Activated T-helper 2 cell treated with anti-CD3 and anti-CD28 coated beads, Interferon-gamma antibody, Interleukin-2, Interleukin-4, amounts not matched to agents 10 μg/mL and 5 μg/mL and 100 μg/mL, durations not matched to agents 14 hours and 24 hours and 36 hours (primary cell): ENCODE measurements around the gene TNFSF11. TPM values are rescaled to one million over a fixed set of nuclear protein-coding genes. Genes with fewer than 3 reads are reported as not detected.

Experiments
- DNase-seq: peaks from one replicate; pipeline ENCODE4 v3.0.0; 2021; ENCODE audit warnings: low spot score
- H3K27ac Mint-ChIP-seq: one replicate; pipeline ENCODE4 v1.8.0; 2021; ENCODE audit warnings: mixed read lengths
- H3K27me3 Mint-ChIP-seq: one replicate; pipeline ENCODE4 v1.8.0; 2021; ENCODE audit warnings: low read depth, mixed read lengths
- H3K36me3 Mint-ChIP-seq: one replicate; pipeline ENCODE4 v1.8.0; 2021; ENCODE audit warnings: low read depth, mixed read lengths
- H3K4me1 Mint-ChIP-seq: one replicate; pipeline ENCODE4 v1.8.0; 2021; ENCODE audit warnings: low read depth, mixed read lengths
- H3K4me3 Mint-ChIP-seq: one replicate; pipeline ENCODE4 v1.8.0; 2021; ENCODE audit warnings: low read depth, mild to moderate bottlenecking, moderate library complexity, mixed read lengths
- H3K9me3 Mint-ChIP-seq: one replicate; pipeline ENCODE4 v1.8.0; 2021; ENCODE audit warnings: mixed read lengths
- intact Hi-C: fragments of 100-400 bp; cut with micrococcal nuclease; formaldehyde crosslinking; loops from one replicate; pipeline ENCODE4 v1.15.1; 2023
- total RNA-seq: library from RNA; stranded (reverse); gene quantifications from 2 replicates; pipeline ENCODE4 v1.2.3, GENCODE V29; 2022

Gene TNFSF11
- total RNA-seq, 1 donor from 2014 or later, result 5.0 TPM

DNA sequence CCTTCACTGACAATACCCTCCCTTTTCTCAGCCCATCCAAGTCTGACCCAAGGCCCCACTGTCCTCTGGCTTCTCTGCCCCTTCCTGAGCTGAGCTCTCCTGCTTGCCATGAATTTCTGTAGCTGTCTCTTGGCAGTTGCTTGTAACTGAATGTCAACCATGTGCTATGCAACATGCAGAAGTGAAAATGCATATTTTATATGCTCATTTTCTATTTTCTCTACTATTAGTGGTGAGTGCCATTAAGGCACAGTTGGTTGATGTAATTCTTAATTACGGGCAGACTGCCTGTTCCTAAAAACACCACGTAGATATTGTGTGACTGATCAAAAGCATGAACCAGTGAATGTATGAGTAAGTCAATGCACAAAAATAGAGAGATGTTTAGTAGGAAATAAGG, 29.6 kb downstream of the TNFSF11 start:
- no peak overlapping the region for H3K4me3 Mint-ChIP-seq

GRCh38 chr13:42607546-42607945, 33.6 kb downstream of the TNFSF11 start:
- Mint-ChIP-seq H3K4me3 (no peak overlapping the region), H3K27ac (no peak overlapping the region), H3K36me3 (peaks cover 4% of the 10 kb centered on the region), H3K9me3 (no peaks in the 10 kb centered on the region), H3K4me1 (peaks cover 4% of the 10 kb centered on the region), H3K27me3 (peaks cover 5% of the 10 kb centered on the region)
- intact Hi-C loops, result no loop called here
- no peak for DNase-seq

More for the DNA sequence above, 29.6 kb downstream of the TNFSF11 start:
- H3K27ac Mint-ChIP-seq, result no peak overlapping the region
- no peak for DNase-seq
- no peaks in the 10 kb centered on the region for H3K9me3 Mint-ChIP-seq
- H3K36me3 Mint-ChIP-seq, result peaks cover 4% of the 10 kb centered on the region
- intact Hi-C loops, result no loop called here
- H3K4me1 Mint-ChIP-seq, result peaks cover 25% of the 10 kb centered on the region
- no peaks in the 10 kb centered on the region for H3K27me3 Mint-ChIP-seq

GRCh38 chr13:42610649-42611048, 36.7 kb downstream of the TNFSF11 start:
- Mint-ChIP-seq H3K36me3 (peaks cover 4% of the 10 kb centered on the region), H3K9me3 (no peaks in the 10 kb centered on the region), H3K27ac (no peak overlapping the region), H3K4me3 (no peak overlapping the region), H3K27me3 (peaks cover 8% of the 10 kb centered on the region), H3K4me1 (no peaks in the 10 kb centered on the region)
- intact Hi-C loops, result no loop called here
- DNase-seq, result no peak

DNA sequence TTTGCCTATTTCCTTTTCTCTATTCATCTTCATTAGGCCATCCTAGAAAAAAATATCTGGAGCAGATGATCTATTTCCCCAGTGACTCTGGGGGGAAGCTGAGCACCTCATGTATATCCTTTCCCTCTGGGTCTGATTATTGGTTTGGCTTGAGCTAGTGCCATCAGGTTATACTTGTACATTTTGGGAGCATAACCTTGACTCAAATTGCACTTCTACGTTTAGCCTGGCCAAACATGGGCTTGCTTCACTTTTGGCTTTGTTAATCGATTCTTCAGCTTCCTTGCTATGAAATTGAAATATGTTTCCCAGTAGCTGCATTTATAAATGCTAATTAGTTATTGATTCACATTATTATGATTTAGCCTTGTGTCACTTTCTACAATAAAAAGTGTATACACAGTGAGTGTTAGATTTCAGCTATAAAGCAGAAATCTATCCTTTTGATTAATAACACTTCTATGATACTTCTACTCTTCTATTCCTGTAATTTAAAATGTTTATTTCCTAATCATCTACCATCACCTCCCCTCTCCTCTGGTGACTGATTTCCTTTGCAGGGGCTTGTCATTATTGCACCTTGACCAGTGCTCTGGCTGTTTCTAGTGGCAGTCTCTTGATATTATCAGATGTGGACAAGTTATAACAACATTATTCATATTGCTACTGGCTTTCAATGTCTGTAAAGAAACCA, 37.3 kb downstream of the TNFSF11 start:
- Mint-ChIP-seq H3K4me3 (no peak overlapping the region), H3K27me3 (peaks cover 8% of the 10 kb centered on the region), H3K9me3 (no peaks in the 10 kb centered on the region), H3K27ac (peak overlapping the region; percentile 13), H3K36me3 (peaks cover 4% of the 10 kb centered on the region), H3K4me1 (no peaks in the 10 kb centered on the region)
- DNase-seq, result no peak
- intact Hi-C loops, result no loop called here

- no peak overlapping the region for H3K27ac Mint-ChIP-seq
- no peaks in the 10 kb centered on the region for H3K4me1 Mint-ChIP-seq
- no peaks in the 10 kb centered on the region for H3K36me3 Mint-ChIP-seq
Observed at GRCh38 chr13:42612021-42612765, 38.2 kb downstream of the TNFSF11 start.

GRCh38 chr13:42614436-42615035, 40.6 kb downstream of the TNFSF11 start:
- no peaks in the 10 kb centered on the region for H3K9me3 Mint-ChIP-seq
- peaks cover 12% of the 10 kb centered on the region for H3K27me3 Mint-ChIP-seq
- intact Hi-C loops, result no loop called here
- no peaks in the 10 kb centered on the region for H3K36me3 Mint-ChIP-seq
- no peak overlapping the region for H3K4me3 Mint-ChIP-seq
- no peak for DNase-seq
- H3K27ac Mint-ChIP-seq, result no peak overlapping the region
- H3K4me1 Mint-ChIP-seq, result no peaks in the 10 kb centered on the region

More at GRCh38 chr13:42612021-42612765, 38.2 kb downstream of the TNFSF11 start:
- Mint-ChIP-seq H3K9me3 (no peaks in the 10 kb centered on the region), H3K27me3 (peaks cover 11% of the 10 kb centered on the region), H3K4me3 (no peak overlapping the region)
- intact Hi-C loops, result no loop called here
- DNase-seq, result no peak

GRCh38 chr13:42615691-42616090, 41.7 kb downstream of the TNFSF11 start:
- intact Hi-C loops, result no loop called here
- H3K36me3 Mint-ChIP-seq, result no peaks in the 10 kb centered on the region
- no peaks in the 10 kb centered on the region for H3K4me1 Mint-ChIP-seq
- H3K9me3 Mint-ChIP-seq, result no peaks in the 10 kb centered on the region
- no peak for DNase-seq
- H3K27me3 Mint-ChIP-seq, result peaks cover 15% of the 10 kb centered on the region
- H3K4me3 Mint-ChIP-seq, result no peak overlapping the region
- H3K27ac Mint-ChIP-seq, result no peak overlapping the region

DNA sequence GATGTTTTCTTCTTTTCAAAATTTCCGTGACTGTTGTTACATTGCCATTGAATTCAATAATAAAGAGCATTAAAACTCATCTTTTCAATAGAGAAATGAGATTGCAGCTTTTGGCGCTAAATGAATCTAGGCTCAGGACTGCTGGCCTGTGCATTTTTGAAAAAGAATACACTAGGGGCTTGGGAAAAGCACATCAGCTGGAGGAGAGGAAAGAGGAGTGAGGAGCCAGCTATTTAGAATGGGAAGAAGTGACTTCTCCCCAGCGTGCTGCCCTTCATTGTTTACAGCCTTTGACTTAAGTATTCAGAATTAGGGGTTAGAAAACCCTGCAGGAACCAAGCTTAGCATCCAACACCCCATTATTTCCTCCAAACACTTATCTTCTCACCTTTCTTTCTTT, 43.3 kb downstream of the TNFSF11 start:
- Mint-ChIP-seq H3K27ac (no peak overlapping the region), H3K27me3 (peaks cover 19% of the 10 kb centered on the region), H3K9me3 (no peaks in the 10 kb centered on the region), H3K4me1 (no peaks in the 10 kb centered on the region), H3K36me3 (no peaks in the 10 kb centered on the region), H3K4me3 (no peak overlapping the region)
- no peak for DNase-seq
- intact Hi-C loops, result no loop called here

GRCh38 chr13:42623916-42624315, 50.0 kb downstream of the TNFSF11 start:
- H3K4me3 Mint-ChIP-seq, result no peak overlapping the region
- no peaks in the 10 kb centered on the region for H3K9me3 Mint-ChIP-seq
- H3K27ac Mint-ChIP-seq, result no peak overlapping the region
- no peaks in the 10 kb centered on the region for H3K4me1 Mint-ChIP-seq
- no peak for DNase-seq
- peaks cover 20% of the 10 kb centered on the region for H3K27me3 Mint-ChIP-seq
- H3K36me3 Mint-ChIP-seq, result no peaks in the 10 kb centered on the region
- intact Hi-C loops, result no loop called here

DNA sequence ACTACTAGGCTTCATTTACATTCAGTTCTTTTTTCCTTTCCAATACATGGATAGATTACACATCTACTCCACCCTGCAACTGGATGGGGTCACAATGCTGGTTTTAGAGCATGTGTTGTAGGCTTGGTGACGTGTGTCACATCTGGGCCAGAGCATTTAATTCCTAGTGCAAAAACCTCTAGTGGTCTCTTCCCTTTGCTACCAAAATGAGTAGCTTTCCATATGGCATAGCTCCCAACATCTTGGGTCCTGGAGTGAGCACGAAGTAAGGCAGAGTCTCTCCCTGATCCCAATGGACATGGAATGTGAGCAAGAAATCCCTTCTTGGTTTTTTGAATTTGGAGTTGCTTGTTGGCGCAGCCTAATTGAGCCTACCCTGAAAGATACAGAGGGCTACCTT, 51.7 kb downstream of the TNFSF11 start:
- intact Hi-C loops, result no loop called here
- Mint-ChIP-seq H3K4me3 (no peak overlapping the region), H3K4me1 (no peaks in the 10 kb centered on the region), H3K27me3 (peaks cover 16% of the 10 kb centered on the region), H3K27ac (no peak overlapping the region), H3K36me3 (no peaks in the 10 kb centered on the region), H3K9me3 (no peaks in the 10 kb centered on the region)
- no peak for DNase-seq

- H3K4me3 Mint-ChIP-seq, result no peak overlapping the region
- H3K36me3 Mint-ChIP-seq, result no peaks in the 10 kb centered on the region
- no peak overlapping the region for H3K27ac Mint-ChIP-seq
- no peak for DNase-seq
- peaks cover 17% of the 10 kb centered on the region for H3K27me3 Mint-ChIP-seq
- intact Hi-C loops, result no loop called here
- no peaks in the 10 kb centered on the region for H3K9me3 Mint-ChIP-seq
- no peaks in the 10 kb centered on the region for H3K4me1 Mint-ChIP-seq
Observed at GRCh38 chr13:42626176-42626860, 52.4 kb downstream of the TNFSF11 start.

GRCh38 chr13:42628666-42629065, 54.7 kb downstream of the TNFSF11 start:
- no peak for DNase-seq
- no peak overlapping the region for H3K27ac Mint-ChIP-seq
- H3K27me3 Mint-ChIP-seq, result peaks cover 16% of the 10 kb centered on the region
- no peaks in the 10 kb centered on the region for H3K9me3 Mint-ChIP-seq
- H3K36me3 Mint-ChIP-seq, result no peaks in the 10 kb centered on the region
- H3K4me1 Mint-ChIP-seq, result no peaks in the 10 kb centered on the region
- intact Hi-C loops, result no loop called here
- H3K4me3 Mint-ChIP-seq, result no peak overlapping the region

- no peaks in the 10 kb centered on the region for H3K4me1 Mint-ChIP-seq
- no peak overlapping the region for H3K4me3 Mint-ChIP-seq
- H3K27me3 Mint-ChIP-seq, result peaks cover 14% of the 10 kb centered on the region
- H3K27ac Mint-ChIP-seq, result no peak overlapping the region
- no peaks in the 10 kb centered on the region for H3K9me3 Mint-ChIP-seq
- H3K36me3 Mint-ChIP-seq, result no peaks in the 10 kb centered on the region
- DNase-seq, result no peak
- intact Hi-C loops, result no loop called here
Observed at GRCh38 chr13:42631181-42631580, 57.2 kb downstream of the TNFSF11 start.
